Suprapubic skin (tissue), 3 donors: Measurements from ENCODE around the gene WDR37.

ENCODE experiments used
- EP300 ChIP-seq: sonication (generic); formaldehyde crosslinking; IDR thresholded peaks from one replicate; pipeline ENCODE4 v1.6.1; 2017; ENCODE audit warnings: antibody characterized with exemption
- POLR2A ChIP-seq, 2 donors: fragments of 450-650 bp; IDR thresholded peaks; one replicate each; pipeline ENCODE4 v1.6.1; 2017; ENCODE audit warnings: antibody characterized with exemption in 2 of 2, mild to moderate bottlenecking in 2 of 2, moderate library complexity in 2 of 2
- TF ChIP-seq, protein P1 (sequence below), 2 donors: fragments of 200-600 bp in 1 of 2; fragments of 450-650 bp in 1 of 2; sonication (generic) in 1 of 2; IDR thresholded peaks; one replicate each; pipeline ENCODE4 v1.5.1; 2016 to 2019; ENCODE audit warnings: antibody characterized with exemption in 2 of 2, mild to moderate bottlenecking in 1 of 2, moderate library complexity in 1 of 2

DNA sequence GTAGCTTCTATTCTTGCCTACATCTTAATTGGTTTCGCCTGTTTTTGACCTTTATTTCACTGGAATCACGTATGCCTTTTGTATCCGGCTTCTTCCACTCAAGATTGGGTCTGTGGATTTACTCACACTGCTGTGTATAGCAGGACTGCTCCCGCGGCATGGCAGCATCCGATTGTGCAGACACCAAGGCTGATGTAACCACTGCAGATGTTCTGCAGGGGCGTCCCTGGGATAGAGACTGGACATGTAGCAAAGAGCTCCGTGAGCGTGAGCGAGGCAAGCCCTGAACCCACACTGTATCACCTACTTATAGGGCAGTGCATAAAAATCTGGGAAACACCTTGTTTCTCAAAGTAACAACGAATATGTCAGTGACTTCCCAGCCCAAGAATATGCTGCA is 19.1 kb upstream of the WDR37 start:
- TF ChIP-seq, protein P1, sequence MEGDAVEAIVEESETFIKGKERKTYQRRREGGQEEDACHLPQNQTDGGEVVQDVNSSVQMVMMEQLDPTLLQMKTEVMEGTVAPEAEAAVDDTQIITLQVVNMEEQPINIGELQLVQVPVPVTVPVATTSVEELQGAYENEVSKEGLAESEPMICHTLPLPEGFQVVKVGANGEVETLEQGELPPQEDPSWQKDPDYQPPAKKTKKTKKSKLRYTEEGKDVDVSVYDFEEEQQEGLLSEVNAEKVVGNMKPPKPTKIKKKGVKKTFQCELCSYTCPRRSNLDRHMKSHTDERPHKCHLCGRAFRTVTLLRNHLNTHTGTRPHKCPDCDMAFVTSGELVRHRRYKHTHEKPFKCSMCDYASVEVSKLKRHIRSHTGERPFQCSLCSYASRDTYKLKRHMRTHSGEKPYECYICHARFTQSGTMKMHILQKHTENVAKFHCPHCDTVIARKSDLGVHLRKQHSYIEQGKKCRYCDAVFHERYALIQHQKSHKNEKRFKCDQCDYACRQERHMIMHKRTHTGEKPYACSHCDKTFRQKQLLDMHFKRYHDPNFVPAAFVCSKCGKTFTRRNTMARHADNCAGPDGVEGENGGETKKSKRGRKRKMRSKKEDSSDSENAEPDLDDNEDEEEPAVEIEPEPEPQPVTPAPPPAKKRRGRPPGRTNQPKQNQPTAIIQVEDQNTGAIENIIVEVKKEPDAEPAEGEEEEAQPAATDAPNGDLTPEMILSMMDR (IDR thresholded peaks at IDR 0.05): no peak
- TF ChIP-seq EP300: no peak
- TF ChIP-seq POLR2A (IDR thresholded peaks at IDR 0.05): no peak
